Astrocyte (in vitro differentiated cells and primary cell): ENCODE results near the gene UBE2J2. TPM values are rescaled to one million over a fixed set of nuclear protein-coding genes. Genes with fewer than 3 reads are reported as not detected.

Source experiments
- DNase-seq: peaks from one replicate; pipeline ENCODE4 v3.0.0-alpha.2; 2010; ENCODE audit warnings: low read depth
- FAIRE-seq: peaks from 2 replicates; lab custom pipeline; 2011; peaks lifted over from hg19 to GRCh38; lab: Jason Lieb, UNC
- H2AFZ ChIP-seq: 2 replicates; pipeline ENCODE4 v1.6.0; 2012; ENCODE audit warnings: low read depth, low read length, inconsistent platforms
- H3K27ac ChIP-seq: 2 replicates; pipeline ENCODE4 v1.5.1; 2011; ENCODE audit warnings: low read depth, low read length, inconsistent platforms
- H3K27me3 ChIP-seq: 2 replicates; pipeline ENCODE4 v1.6.0; 2011; ENCODE audit warnings: low read length, inconsistent platforms; ENCODE audit not compliant: insufficient read depth
- H3K36me3 ChIP-seq: 2 replicates; pipeline ENCODE4 v1.5.1; 2011; ENCODE audit warnings: low read length, inconsistent platforms; ENCODE audit not compliant: insufficient read depth
- H3K4me1 ChIP-seq: 2 replicates; pipeline ENCODE4 v1.5.1; 2011; ENCODE audit warnings: low read length, inconsistent platforms; ENCODE audit not compliant: insufficient read depth
- H3K4me2 ChIP-seq: 2 replicates; pipeline ENCODE4 v1.6.0; 2012; ENCODE audit warnings: low read length, inconsistent platforms
- H3K4me3 ChIP-seq: 2 replicates; pipeline ENCODE4 v1.5.1; 2011; ENCODE audit warnings: low read depth, mild to moderate bottlenecking, low read length, inconsistent platforms; ENCODE audit not compliant: insufficient read depth
- H3K79me2 ChIP-seq: 2 replicates; pipeline ENCODE4 v1.6.0; 2012; ENCODE audit warnings: mild to moderate bottlenecking, low read length, inconsistent platforms; ENCODE audit not compliant: insufficient read depth
- H3K9ac ChIP-seq: 2 replicates; pipeline ENCODE4 v1.6.0; 2012; ENCODE audit warnings: mild to moderate bottlenecking, low read length, inconsistent platforms
- H3K9me3 ChIP-seq: 2 replicates; pipeline ENCODE4 v1.5.1; 2012; ENCODE audit warnings: low read depth, mild to moderate bottlenecking, low read length, inconsistent platforms; ENCODE audit not compliant: insufficient read depth
- H4K20me1 ChIP-seq: 2 replicates; pipeline ENCODE4 v1.6.0; 2012; ENCODE audit warnings: low read length, inconsistent platforms; ENCODE audit not compliant: insufficient read depth
- H3K27ac Mint-ChIP-seq: one replicate; pipeline ENCODE4 v1.8.0; 2021; ENCODE audit warnings: mild to moderate bottlenecking, mixed read lengths; ENCODE audit not compliant: unreplicated experiment
- H3K27me3 Mint-ChIP-seq: one replicate; pipeline ENCODE4 v1.8.0; 2021; ENCODE audit warnings: low read depth, mixed read lengths; ENCODE audit not compliant: unreplicated experiment
- H3K36me3 Mint-ChIP-seq: one replicate; pipeline ENCODE4 v1.8.0; 2021; ENCODE audit warnings: low read depth, mixed read lengths; ENCODE audit not compliant: unreplicated experiment
- H3K4me1 Mint-ChIP-seq: one replicate; pipeline ENCODE4 v1.8.0; 2021; ENCODE audit warnings: low read depth, mixed read lengths; ENCODE audit not compliant: unreplicated experiment
- H3K4me3 Mint-ChIP-seq: one replicate; pipeline ENCODE4 v1.8.0; 2021; ENCODE audit warnings: mild to moderate bottlenecking, moderate library complexity, mixed read lengths; ENCODE audit not compliant: unreplicated experiment
- H3K9me3 Mint-ChIP-seq: one replicate; pipeline ENCODE4 v1.8.0; 2021; ENCODE audit warnings: mild to moderate bottlenecking, mixed read lengths; ENCODE audit not compliant: unreplicated experiment
- CTCF ChIP-seq: IDR thresholded peaks from 2 replicates; pipeline ENCODE4 v1.5.1; 2011; ENCODE audit warnings: low read depth, mild to moderate bottlenecking, inconsistent platforms, low read length, moderate library complexity; ENCODE audit not compliant: insufficient read depth
- EZH2 ChIP-seq: IDR thresholded peaks from 2 replicates; pipeline ENCODE4 v1.6.1; 2012; ENCODE audit warnings: mild to moderate bottlenecking, low read length, inconsistent platforms; ENCODE audit not compliant: insufficient read depth
- total RNA-seq: library from RNA; stranded (reverse); gene quantifications from 2 replicates; pipeline ENCODE4 v1.2.1, GENCODE V29; 2021

Gene UBE2J2
- total RNA-seq, 1 donor from 2014 or later = 67.4 TPM

GRCh38 chr1:1212780-1213344 is 60.8 kb downstream of the UBE2J2 start:
- Mint-ChIP-seq H3K36me3 (peaks cover 4% of the 10 kb centered on the region), H3K4me1 (peaks cover 7% of the 10 kb centered on the region), H3K27me3 (peaks cover 1% of the 10 kb centered on the region), H3K9me3 (no peaks in the 10 kb centered on the region), H3K4me3 (no peak overlapping the region), H3K27ac (no peak overlapping the region)
- Histone ChIP-seq H3K27me3 (no peaks in the 10 kb centered on the region), H3K4me3 (no peak overlapping the region), H3K4me1 (peaks cover 15% of the 10 kb centered on the region), H3K4me2 (no peak overlapping the region), H3K36me3 (no peaks in the 10 kb centered on the region), H4K20me1 (peaks cover 12% of the 10 kb centered on the region), H3K9me3 (no peaks in the 10 kb centered on the region), H3K9ac (no peak overlapping the region), H3K27ac (no peak overlapping the region), H3K79me2 (no peaks in the 10 kb centered on the region), H2AFZ (no peak overlapping the region)
- no peak for DNase-seq
- FAIRE-seq = no peak
- TF ChIP-seq EZH2 (no peak), CTCF (no peak)

GRCh38 chr1:1211541-1212441 is 61.9 kb downstream of the UBE2J2 start:
- Histone ChIP-seq H4K20me1 (peaks cover 12% of the 10 kb centered on the region), H3K36me3 (no peaks in the 10 kb centered on the region), H3K79me2 (no peaks in the 10 kb centered on the region), H3K27me3 (no peaks in the 10 kb centered on the region), H3K9me3 (no peaks in the 10 kb centered on the region), H2AFZ (no peak overlapping the region), H3K27ac (no peak overlapping the region), H3K4me1 (peaks cover 18% of the 10 kb centered on the region), H3K4me2 (no peak overlapping the region), H3K4me3 (no peak overlapping the region), H3K9ac (no peak overlapping the region)
- Mint-ChIP-seq H3K9me3 (no peaks in the 10 kb centered on the region), H3K4me3 (no peak overlapping the region), H3K27ac (no peak overlapping the region), H3K4me1 (peaks cover 7% of the 10 kb centered on the region), H3K27me3 (peaks cover 2% of the 10 kb centered on the region), H3K36me3 (peaks cover 3% of the 10 kb centered on the region)
- no peak for TF ChIP-seq EZH2
- TF ChIP-seq CTCF = no peak
- FAIRE-seq (no peak), DNase-seq (no peak)
